ENCODE results near the gene FBN3.

The FBN3 gene

GRCh38 chr19:8137425-8137824 lies 12.0 kb downstream of the FBN3 start:
- peaks cover 0 to 5% of the 10 kb centered on the region in 2 donors for H3K4me1 ChIP-seq (ENCODE audit: control insufficient read depth in 1 of 2, insufficient read depth in 2 of 2, low read length in 2 of 2)
- no peak overlapping the region for H3K27ac ChIP-seq (ENCODE audit: low read depth, low read length)
- no peaks in the 10 kb centered on the region for H3K9me3 ChIP-seq (ENCODE audit: control insufficient read depth in 1 of 2, low read length in 2 of 2)
- H3K9ac ChIP-seq (ENCODE audit: low read depth in 1 of 2, low read length in 2 of 2): no peak overlapping the region
- no peak overlapping the region for H3K4me3 ChIP-seq (ENCODE audit: low read depth in 1 of 2, low read length in 2 of 2)
- no peaks in the 10 kb centered on the region for H3K36me3 ChIP-seq (ENCODE audit: control insufficient read depth in 1 of 2, insufficient read depth in 2 of 2, low read length in 2 of 2)
- no peaks in the 10 kb centered on the region for H3K27me3 ChIP-seq (ENCODE audit: control insufficient read depth in 1 of 2, insufficient read depth in 2 of 2, low read length in 2 of 2)

- H3K9me3 ChIP-seq (ENCODE audit: control insufficient read depth in 1 of 2, low read length in 2 of 2): no peaks in the 10 kb centered on the region
- H3K4me1 ChIP-seq (ENCODE audit: control insufficient read depth in 1 of 2, insufficient read depth in 2 of 2, low read length in 2 of 2): no peaks in the 10 kb centered on the region
- no peak overlapping the region for H3K9ac ChIP-seq (ENCODE audit: low read depth in 1 of 2, low read length in 2 of 2)
- H3K27me3 ChIP-seq (ENCODE audit: control insufficient read depth in 1 of 2, insufficient read depth in 2 of 2, low read length in 2 of 2): peaks cover 0 to 6% of the 10 kb centered on the region in 2 donors
- no peaks in the 10 kb centered on the region for H3K36me3 ChIP-seq (ENCODE audit: control insufficient read depth in 1 of 2, insufficient read depth in 2 of 2, low read length in 2 of 2)
- no peak overlapping the region for H3K27ac ChIP-seq (ENCODE audit: low read depth, low read length)
- no peak overlapping the region for H3K4me3 ChIP-seq (ENCODE audit: low read depth in 1 of 2, low read length in 2 of 2)
These were observed 13.3 kb downstream of the FBN3 start for GRCh38 chr19:8135946-8136618.

GRCh38 chr19:8132858-8133458 lies 16.4 kb downstream of the FBN3 start:
- Histone ChIP-seq H3K36me3 (ENCODE audit: control insufficient read depth in 1 of 2, insufficient read depth in 2 of 2, low read length in 2 of 2) (no peaks in the 10 kb centered on the region), H3K9ac (ENCODE audit: low read depth in 1 of 2, low read length in 2 of 2) (no peak overlapping the region), H3K4me1 (ENCODE audit: control insufficient read depth in 1 of 2, insufficient read depth in 2 of 2, low read length in 2 of 2) (no peaks in the 10 kb centered on the region), H3K27me3 (ENCODE audit: control insufficient read depth in 1 of 2, insufficient read depth in 2 of 2, low read length in 2 of 2) (peaks cover 0 to 15% of the 10 kb centered on the region in 2 donors), H3K4me3 (ENCODE audit: low read depth in 1 of 2, low read length in 2 of 2) (no peak overlapping the region), H3K9me3 (ENCODE audit: control insufficient read depth in 1 of 2, low read length in 2 of 2) (no peaks in the 10 kb centered on the region), H3K27ac (ENCODE audit: low read depth, low read length) (no peak overlapping the region)

GRCh38 chr19:8131517-8131916 lies 17.9 kb downstream of the FBN3 start:
- Histone ChIP-seq H3K36me3 (ENCODE audit: control insufficient read depth in 1 of 2, insufficient read depth in 2 of 2, low read length in 2 of 2) (no peaks in the 10 kb centered on the region), H3K27ac (ENCODE audit: low read depth, low read length) (no peak overlapping the region), H3K27me3 (ENCODE audit: control insufficient read depth in 1 of 2, insufficient read depth in 2 of 2, low read length in 2 of 2) (peaks cover 0 to 15% of the 10 kb centered on the region in 2 donors), H3K9ac (ENCODE audit: low read depth in 1 of 2, low read length in 2 of 2) (no peak overlapping the region), H3K4me3 (ENCODE audit: low read depth in 1 of 2, low read length in 2 of 2) (no peak overlapping the region), H3K9me3 (ENCODE audit: control insufficient read depth in 1 of 2, low read length in 2 of 2) (no peaks in the 10 kb centered on the region), H3K4me1 (ENCODE audit: control insufficient read depth in 1 of 2, insufficient read depth in 2 of 2, low read length in 2 of 2) (no peaks in the 10 kb centered on the region)

GRCh38 chr19:8129061-8129618 lies 20.3 kb downstream of the FBN3 start:
- no peak overlapping the region for H3K4me3 ChIP-seq (ENCODE audit: low read depth in 1 of 2, low read length in 2 of 2)
- no peaks in the 10 kb centered on the region for H3K36me3 ChIP-seq (ENCODE audit: control insufficient read depth in 1 of 2, insufficient read depth in 2 of 2, low read length in 2 of 2)
- peaks cover 0 to 15% of the 10 kb centered on the region in 2 donors for H3K27me3 ChIP-seq (ENCODE audit: control insufficient read depth in 1 of 2, insufficient read depth in 2 of 2, low read length in 2 of 2)
- no peaks in the 10 kb centered on the region for H3K4me1 ChIP-seq (ENCODE audit: control insufficient read depth in 1 of 2, insufficient read depth in 2 of 2, low read length in 2 of 2)
- no peaks in the 10 kb centered on the region for H3K9me3 ChIP-seq (ENCODE audit: control insufficient read depth in 1 of 2, low read length in 2 of 2)
- H3K27ac ChIP-seq (ENCODE audit: low read depth, low read length): no peak overlapping the region
- H3K9ac ChIP-seq (ENCODE audit: low read depth in 1 of 2, low read length in 2 of 2): no peak overlapping the region

- peaks cover 0 to 15% of the 10 kb centered on the region in 2 donors for H3K27me3 ChIP-seq (ENCODE audit: control insufficient read depth in 1 of 2, insufficient read depth in 2 of 2, low read length in 2 of 2)
- no peaks in the 10 kb centered on the region for H3K9me3 ChIP-seq (ENCODE audit: control insufficient read depth in 1 of 2, low read length in 2 of 2)
- no peaks in the 10 kb centered on the region for H3K36me3 ChIP-seq (ENCODE audit: control insufficient read depth in 1 of 2, insufficient read depth in 2 of 2, low read length in 2 of 2)
- no peak overlapping the region for H3K9ac ChIP-seq (ENCODE audit: low read depth in 1 of 2, low read length in 2 of 2)
- no peak overlapping the region for H3K4me3 ChIP-seq (ENCODE audit: low read depth in 1 of 2, low read length in 2 of 2)
- no peaks in the 10 kb centered on the region for H3K4me1 ChIP-seq (ENCODE audit: control insufficient read depth in 1 of 2, insufficient read depth in 2 of 2, low read length in 2 of 2)
- no peak overlapping the region for H3K27ac ChIP-seq (ENCODE audit: low read depth, low read length)
These were observed 20.8 kb downstream of the FBN3 start for GRCh38 chr19:8128551-8128950.

GRCh38 chr19:8127311-8127710 lies 22.1 kb downstream of the FBN3 start:
- H3K9ac ChIP-seq (ENCODE audit: low read depth in 1 of 2, low read length in 2 of 2): no peak overlapping the region
- no peak overlapping the region for H3K4me3 ChIP-seq (ENCODE audit: low read depth in 1 of 2, low read length in 2 of 2)
- H3K27ac ChIP-seq (ENCODE audit: low read depth, low read length): no peak overlapping the region
- no peaks in the 10 kb centered on the region for H3K9me3 ChIP-seq (ENCODE audit: control insufficient read depth in 1 of 2, low read length in 2 of 2)
- no peaks in the 10 kb centered on the region for H3K4me1 ChIP-seq (ENCODE audit: control insufficient read depth in 1 of 2, insufficient read depth in 2 of 2, low read length in 2 of 2)
- H3K27me3 ChIP-seq (ENCODE audit: control insufficient read depth in 1 of 2, insufficient read depth in 2 of 2, low read length in 2 of 2): peaks cover 0 to 15% of the 10 kb centered on the region in 2 donors
- no peaks in the 10 kb centered on the region for H3K36me3 ChIP-seq (ENCODE audit: control insufficient read depth in 1 of 2, insufficient read depth in 2 of 2, low read length in 2 of 2)

GRCh38 chr19:8126511-8126910 lies 22.9 kb downstream of the FBN3 start:
- no peaks in the 10 kb centered on the region for H3K36me3 ChIP-seq (ENCODE audit: control insufficient read depth in 1 of 2, insufficient read depth in 2 of 2, low read length in 2 of 2)
- no peak overlapping the region for H3K27ac ChIP-seq (ENCODE audit: low read depth, low read length)
- H3K9me3 ChIP-seq (ENCODE audit: control insufficient read depth in 1 of 2, low read length in 2 of 2): no peaks in the 10 kb centered on the region
- no peaks in the 10 kb centered on the region for H3K4me1 ChIP-seq (ENCODE audit: control insufficient read depth in 1 of 2, insufficient read depth in 2 of 2, low read length in 2 of 2)
- H3K9ac ChIP-seq (ENCODE audit: low read depth in 1 of 2, low read length in 2 of 2): no peak overlapping the region
- peaks cover 0 to 14% of the 10 kb centered on the region in 2 donors for H3K27me3 ChIP-seq (ENCODE audit: control insufficient read depth in 1 of 2, insufficient read depth in 2 of 2, low read length in 2 of 2)
- H3K4me3 ChIP-seq (ENCODE audit: low read depth in 1 of 2, low read length in 2 of 2): no peak overlapping the region

- Histone ChIP-seq H3K36me3 (ENCODE audit: control insufficient read depth in 1 of 2, insufficient read depth in 2 of 2, low read length in 2 of 2) (no peaks in the 10 kb centered on the region), H3K4me3 (ENCODE audit: low read depth in 1 of 2, low read length in 2 of 2) (no peak overlapping the region), H3K27me3 (ENCODE audit: control insufficient read depth in 1 of 2, insufficient read depth in 2 of 2, low read length in 2 of 2) (peaks cover 0 to 9% of the 10 kb centered on the region in 2 donors)
These were observed 23.4 kb downstream of the FBN3 start for GRCh38 chr19:8126008-8126407.

GRCh38 chr19:8123683-8124082 lies 25.7 kb downstream of the FBN3 start:
- Histone ChIP-seq H3K9me3 (ENCODE audit: control insufficient read depth in 1 of 2, low read length in 2 of 2) (no peaks in the 10 kb centered on the region), H3K9ac (ENCODE audit: low read depth in 1 of 2, low read length in 2 of 2) (no peak overlapping the region), H3K4me1 (ENCODE audit: control insufficient read depth in 1 of 2, insufficient read depth in 2 of 2, low read length in 2 of 2) (no peaks in the 10 kb centered on the region), H3K27ac (ENCODE audit: low read depth, low read length) (no peak overlapping the region), H3K36me3 (ENCODE audit: control insufficient read depth in 1 of 2, insufficient read depth in 2 of 2, low read length in 2 of 2) (no peaks in the 10 kb centered on the region), H3K27me3 (ENCODE audit: control insufficient read depth in 1 of 2, insufficient read depth in 2 of 2, low read length in 2 of 2) (peaks cover 0 to 3% of the 10 kb centered on the region in 2 donors), H3K4me3 (ENCODE audit: low read depth in 1 of 2, low read length in 2 of 2) (no peak overlapping the region)

More at GRCh38 chr19:8126008-8126407, 23.4 kb downstream of the FBN3 start:
- H3K9ac ChIP-seq (ENCODE audit: low read depth in 1 of 2, low read length in 2 of 2): no peak overlapping the region
- no peak overlapping the region for H3K27ac ChIP-seq (ENCODE audit: low read depth, low read length)
- no peaks in the 10 kb centered on the region for H3K4me1 ChIP-seq (ENCODE audit: control insufficient read depth in 1 of 2, insufficient read depth in 2 of 2, low read length in 2 of 2)
- no peaks in the 10 kb centered on the region for H3K9me3 ChIP-seq (ENCODE audit: control insufficient read depth in 1 of 2, low read length in 2 of 2)
